Adrenal gland (tissue), 5 donors: ENCODE results near the gene TTC33.

Source experiments
- POLR2A ChIP-seq, 2 donors: fragments of 450-650 bp; IDR thresholded peaks; one replicate each; pipeline ENCODE4 v1.6.1; 2017; ENCODE audit warnings: antibody characterized with exemption in 2 of 2, mild to moderate bottlenecking in 2 of 2, moderate library complexity in 1 of 2
- TF ChIP-seq, protein P1 (sequence below), 6 experiments: fragments of 450-650 bp in 4 of 6; fragments of 200-600 bp in 2 of 6; sonication (generic) in 1 of 6; IDR thresholded peaks; 1 replicate in 5 of 6; 2 replicates in 1 of 6; pipeline versions ENCODE4 v1.5.1 to v1.8.0; 2016 to 2021; ENCODE audit warnings: antibody characterized with exemption in 6 of 6, mild to moderate bottlenecking in 2 of 6, moderate library complexity in 1 of 6
- donor health status: DM: no; HTN: no; CAD: no.

DNA sequence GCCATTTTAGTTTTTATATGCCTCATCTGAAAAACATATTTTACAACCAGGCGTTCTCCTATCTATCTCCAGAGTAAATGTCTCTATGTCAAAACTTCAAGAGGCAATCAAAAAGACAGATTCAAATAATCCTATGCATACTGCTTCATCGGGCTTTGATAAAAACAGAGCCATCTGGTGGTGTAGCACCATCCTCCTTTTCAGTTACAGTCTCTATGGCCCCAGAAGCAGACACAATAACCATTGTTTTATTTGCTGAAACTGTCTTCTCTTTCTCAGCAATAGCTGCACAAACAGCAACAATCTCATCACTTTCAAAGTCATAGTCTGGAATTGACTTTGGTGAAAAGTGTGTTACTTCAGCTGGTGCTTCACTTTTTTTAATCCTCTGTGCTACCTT lies 39.8 kb downstream of the TTC33 start:
- TF ChIP-seq, protein P1, sequence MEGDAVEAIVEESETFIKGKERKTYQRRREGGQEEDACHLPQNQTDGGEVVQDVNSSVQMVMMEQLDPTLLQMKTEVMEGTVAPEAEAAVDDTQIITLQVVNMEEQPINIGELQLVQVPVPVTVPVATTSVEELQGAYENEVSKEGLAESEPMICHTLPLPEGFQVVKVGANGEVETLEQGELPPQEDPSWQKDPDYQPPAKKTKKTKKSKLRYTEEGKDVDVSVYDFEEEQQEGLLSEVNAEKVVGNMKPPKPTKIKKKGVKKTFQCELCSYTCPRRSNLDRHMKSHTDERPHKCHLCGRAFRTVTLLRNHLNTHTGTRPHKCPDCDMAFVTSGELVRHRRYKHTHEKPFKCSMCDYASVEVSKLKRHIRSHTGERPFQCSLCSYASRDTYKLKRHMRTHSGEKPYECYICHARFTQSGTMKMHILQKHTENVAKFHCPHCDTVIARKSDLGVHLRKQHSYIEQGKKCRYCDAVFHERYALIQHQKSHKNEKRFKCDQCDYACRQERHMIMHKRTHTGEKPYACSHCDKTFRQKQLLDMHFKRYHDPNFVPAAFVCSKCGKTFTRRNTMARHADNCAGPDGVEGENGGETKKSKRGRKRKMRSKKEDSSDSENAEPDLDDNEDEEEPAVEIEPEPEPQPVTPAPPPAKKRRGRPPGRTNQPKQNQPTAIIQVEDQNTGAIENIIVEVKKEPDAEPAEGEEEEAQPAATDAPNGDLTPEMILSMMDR (IDR thresholded peaks at IDR 0.05), result no peak
- no peak for TF ChIP-seq POLR2A (IDR thresholded peaks at IDR 0.05)
